NCI-H69 (cell line): ENCODE data around the gene ZNF672.
A peak's percentile ranks its signal among the peaks of the same experiment; 100 is the strongest.
"Not testable (repeated sequence)": the region's sequence is repeated elsewhere in the genome, so short reads cannot be mapped to it uniquely, and the experiment has no call there.

ENCODE experiments used
- DNase-seq: peaks from one replicate; lab custom pipeline; 2025; lab: John Stamatoyannopoulos, UW

Gene ZNF672

GRCh38 chr1:248855580-248855979 lies 17.6 kb downstream of the ZNF672 start:
- no peak for DNase-seq

GRCh38 chr1:248856176-248856575 lies 18.2 kb downstream of the ZNF672 start:
- DNase-seq = no peak

- no peak for DNase-seq
Measured at GRCh38 chr1:248857201-248857600, 19.2 kb downstream of the ZNF672 start.

GRCh38 chr1:248857749-248858095 lies 19.7 kb downstream of the ZNF672 start:
- DNase-seq = no peak

- peak; percentile 79 for DNase-seq
Measured at GRCh38 chr1:248858096-248858890, 20.3 kb downstream of the ZNF672 start.

- peak; percentile 99 for DNase-seq
Measured at GRCh38 chr1:248858891-248859889, 21.2 kb downstream of the ZNF672 start, which contains the start of gene ZNF692. Gene ZNF692, minus strand, starts transcription at chr1:248859085. Its CDS starts 776 bp downstream, at chr1:248858309.

- DNase-seq = no peak
Measured at GRCh38 chr1:248860007-248860406, 22.0 kb downstream of the ZNF672 start.

GRCh38 chr1:248861616-248862015 lies 23.6 kb downstream of the ZNF672 start:
- DNase-seq = no peak

GRCh38 chr1:248862695-248862997 lies 24.6 kb downstream of the ZNF672 start:
- no peak for DNase-seq

- DNase-seq = peak; percentile 92
Measured at GRCh38 chr1:248862998-248863881, 25.2 kb downstream of the ZNF672 start.

GRCh38 chr1:248871837-248872401 lies 33.9 kb downstream of the ZNF672 start:
- DNase-seq = peak; percentile 20

- peak; percentile 88 for DNase-seq
Measured at GRCh38 chr1:248872752-248873408, 34.9 kb downstream of the ZNF672 start.

- peak; percentile 96 for DNase-seq
Measured at GRCh38 chr1:248873409-248873992, 35.5 kb downstream of the ZNF672 start.

- peak; percentile 95 for DNase-seq
Measured at GRCh38 chr1:248873993-248874533, 36.0 kb downstream of the ZNF672 start.

- no peak for DNase-seq
Measured at GRCh38 chr1:248881261-248881660, 43.2 kb downstream of the ZNF672 start.

GRCh38 chr1:248882427-248882826 lies 44.4 kb downstream of the ZNF672 start:
- not testable (repeated sequence) for DNase-seq

GRCh38 chr1:248884632-248885295 lies 46.7 kb downstream of the ZNF672 start:
- DNase-seq = no peak

GRCh38 chr1:248885646-248886045 lies 47.6 kb downstream of the ZNF672 start:
- DNase-seq = no peak

GRCh38 chr1:248886237-248886895 lies 48.3 kb downstream of the ZNF672 start:
- peak; percentile 73 for DNase-seq
